SK-N-SH (cell line): ENCODE data around the gene SYNM.

Experiments used
- CTCF ChIP-seq: fragments of 200-600 bp; sonication (generic); IDR thresholded peaks from 2 replicates; pipeline ENCODE4 v1.6.1; 2017; ENCODE audit warnings: antibody characterized with exemption, mild to moderate bottlenecking, moderate library complexity
- FOXJ3 ChIP-seq: sonication (generic); formaldehyde crosslinking; IDR thresholded peaks from 2 replicates; pipeline ENCODE4 v1.5.1; 2020; ENCODE audit warnings: mild to moderate bottlenecking, missing genetic modification reagents
- FOXM1 ChIP-seq: IDR thresholded peaks from 2 replicates; pipeline ENCODE4 v1.4.0; 2012; ENCODE audit warnings: low read depth, mild to moderate bottlenecking
- GABPA ChIP-seq: IDR thresholded peaks from 2 replicates; pipeline ENCODE4 v1.4.0; 2012; ENCODE audit warnings: low read depth, mild to moderate bottlenecking
- IRF3 ChIP-seq: fragments of 150-350 bp; IDR thresholded peaks from 2 replicates; pipeline ENCODE4 v1.6.1; 2016; ENCODE audit warnings: mild to moderate bottlenecking, low read depth, low read length
- MEF2A ChIP-seq: IDR thresholded peaks from 2 replicates; pipeline ENCODE4 v1.4.0; 2012; ENCODE audit warnings: low read depth, borderline replicate concordance
- POLR2AphosphoS5 ChIP-seq: IDR thresholded peaks from 2 replicates; pipeline ENCODE4 v1.6.1; 2012; ENCODE audit warnings: low read depth, low read length
- TAF1 ChIP-seq: IDR thresholded peaks from 2 replicates; pipeline ENCODE4 v1.6.1; 2012; ENCODE audit warnings: low read depth, mild to moderate bottlenecking, low read length, moderate library complexity, borderline replicate concordance
- YY1 ChIP-seq: IDR thresholded peaks from 2 replicates; pipeline ENCODE4 v1.4.0; 2012; ENCODE audit warnings: low read depth, mild to moderate bottlenecking
- TF ChIP-seq, protein P1 (sequence below): IDR thresholded peaks from 2 replicates; pipeline ENCODE4 v1.6.1; 2012; ENCODE audit warnings: mild to moderate bottlenecking, low read depth, low read length, moderate library complexity

- TF ChIP-seq POLR2AphosphoS5 (no peak), CTCF (no peak), TAF1 (no peak), MEF2A (no peak), FOXM1 (no peak), FOXJ3 (no peak), IRF3 (no peak), GABPA (no peak), YY1 (no peak)
- TF ChIP-seq, protein P1, sequence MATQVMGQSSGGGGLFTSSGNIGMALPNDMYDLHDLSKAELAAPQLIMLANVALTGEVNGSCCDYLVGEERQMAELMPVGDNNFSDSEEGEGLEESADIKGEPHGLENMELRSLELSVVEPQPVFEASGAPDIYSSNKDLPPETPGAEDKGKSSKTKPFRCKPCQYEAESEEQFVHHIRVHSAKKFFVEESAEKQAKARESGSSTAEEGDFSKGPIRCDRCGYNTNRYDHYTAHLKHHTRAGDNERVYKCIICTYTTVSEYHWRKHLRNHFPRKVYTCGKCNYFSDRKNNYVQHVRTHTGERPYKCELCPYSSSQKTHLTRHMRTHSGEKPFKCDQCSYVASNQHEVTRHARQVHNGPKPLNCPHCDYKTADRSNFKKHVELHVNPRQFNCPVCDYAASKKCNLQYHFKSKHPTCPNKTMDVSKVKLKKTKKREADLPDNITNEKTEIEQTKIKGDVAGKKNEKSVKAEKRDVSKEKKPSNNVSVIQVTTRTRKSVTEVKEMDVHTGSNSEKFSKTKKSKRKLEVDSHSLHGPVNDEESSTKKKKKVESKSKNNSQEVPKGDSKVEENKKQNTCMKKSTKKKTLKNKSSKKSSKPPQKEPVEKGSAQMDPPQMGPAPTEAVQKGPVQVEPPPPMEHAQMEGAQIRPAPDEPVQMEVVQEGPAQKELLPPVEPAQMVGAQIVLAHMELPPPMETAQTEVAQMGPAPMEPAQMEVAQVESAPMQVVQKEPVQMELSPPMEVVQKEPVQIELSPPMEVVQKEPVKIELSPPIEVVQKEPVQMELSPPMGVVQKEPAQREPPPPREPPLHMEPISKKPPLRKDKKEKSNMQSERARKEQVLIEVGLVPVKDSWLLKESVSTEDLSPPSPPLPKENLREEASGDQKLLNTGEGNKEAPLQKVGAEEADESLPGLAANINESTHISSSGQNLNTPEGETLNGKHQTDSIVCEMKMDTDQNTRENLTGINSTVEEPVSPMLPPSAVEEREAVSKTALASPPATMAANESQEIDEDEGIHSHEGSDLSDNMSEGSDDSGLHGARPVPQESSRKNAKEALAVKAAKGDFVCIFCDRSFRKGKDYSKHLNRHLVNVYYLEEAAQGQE, result no peak
Observed at GRCh38 chr15:99128411-99128810, 23.5 kb downstream of the SYNM start.
